SK-N-SH treated with all-trans-retinoic acid at 6 μM for 48 hours (cell line): ENCODE measurements around the gene UBE2M.

ENCODE experiments used
- ATAC-seq: fragments of 200-7000 bp; cut with Tn5 transposase; 3 replicates; pipeline ENCODE4 v1.9.1; 2020; ENCODE audit warnings: mild to moderate bottlenecking, moderate library complexity
- ARNTL ChIP-seq: fragments of 450-650 bp; formaldehyde crosslinking; IDR thresholded peaks from 2 replicates; pipeline ENCODE4 v1.5.0; 2020; ENCODE audit warnings: low read depth, mild to moderate bottlenecking, moderate library complexity, borderline replicate concordance
- BACH2 ChIP-seq: fragments of 250-450 bp; sonication (Bioruptor Pico); IDR thresholded peaks from 2 replicates; pipeline ENCODE4 v1.9.0; 2021; ENCODE audit warnings: mild to moderate bottlenecking, borderline replicate concordance
- CREB5 ChIP-seq: fragments of 250-450 bp; sonication (Bioruptor Pico); IDR thresholded peaks from 2 replicates; pipeline ENCODE4 v1.5.1; 2020; ENCODE audit warnings: low read depth, mild to moderate bottlenecking, moderate library complexity
- CSDC2 ChIP-seq: fragments of 250-450 bp; sonication (Bioruptor Pico); IDR thresholded peaks from 2 replicates; pipeline ENCODE4 v1.5.0; 2020; ENCODE audit warnings: mild to moderate bottlenecking, moderate library complexity
- CSRNP3 ChIP-seq: fragments of 250-450 bp; sonication (Bioruptor Pico); IDR thresholded peaks from 2 replicates; pipeline ENCODE4 v1.5.1; 2021; ENCODE audit warnings: mild to moderate bottlenecking, moderate library complexity
- ESRRG ChIP-seq: fragments of 250-450 bp; sonication (Bioruptor Pico); IDR thresholded peaks from 2 replicates; pipeline ENCODE4 v1.6.1; 2021; ENCODE audit warnings: mild to moderate bottlenecking
- GLIS3 ChIP-seq: fragments of 250-450 bp; sonication (Bioruptor Pico); IDR thresholded peaks from 2 replicates; pipeline ENCODE4 v1.5.0; 2020; ENCODE audit warnings: mild to moderate bottlenecking, moderate library complexity
- ISL1 ChIP-seq: fragments of 250-450 bp; sonication (Bioruptor Pico); IDR thresholded peaks from 2 replicates; pipeline ENCODE4 v2.1.2; 2022; ENCODE audit warnings: mild to moderate bottlenecking, moderate library complexity
- OSR1 ChIP-seq: fragments of 250-450 bp; sonication (Bioruptor Pico); IDR thresholded peaks from 2 replicates; pipeline ENCODE4 v1.8.0; 2022; ENCODE audit warnings: moderate library complexity, mild to moderate bottlenecking, inconsistent platforms
- PATZ1 ChIP-seq: fragments of 250-450 bp; sonication (Bioruptor Pico); IDR thresholded peaks from 2 replicates; pipeline ENCODE4 v1.8.0; 2020; ENCODE audit warnings: mild to moderate bottlenecking, moderate library complexity, borderline replicate concordance
- POU6F1 ChIP-seq: fragments of 250-450 bp; sonication (Bioruptor Pico); IDR thresholded peaks from 2 replicates; pipeline ENCODE4 v1.8.0; 2021; ENCODE audit warnings: low read depth, mild to moderate bottlenecking, moderate library complexity, borderline replicate concordance
- RARB ChIP-seq: fragments of 250-450 bp; sonication (Bioruptor Pico); IDR thresholded peaks from 2 replicates; pipeline ENCODE4 v1.8.0; 2021; ENCODE audit warnings: mild to moderate bottlenecking, moderate library complexity
- TCF4 ChIP-seq: fragments of 250-450 bp; sonication (Bioruptor Pico); IDR thresholded peaks from 2 replicates; pipeline ENCODE4 v1.8.0; 2021; ENCODE audit warnings: mild to moderate bottlenecking, moderate library complexity, borderline replicate concordance
- TOX ChIP-seq: fragments of 250-450 bp; sonication (Bioruptor Pico); IDR thresholded peaks from 2 replicates; pipeline ENCODE4 v1.8.0; 2021; ENCODE audit warnings: mild to moderate bottlenecking, moderate library complexity, borderline replicate concordance
- ZC3H10 ChIP-seq: fragments of 250-450 bp; sonication (Bioruptor Pico); IDR thresholded peaks from 2 replicates; pipeline ENCODE4 v1.5.1; 2021; ENCODE audit warnings: mild to moderate bottlenecking, moderate library complexity
- ZFP3 ChIP-seq: fragments of 250-450 bp; sonication (Bioruptor Pico); IDR thresholded peaks from 2 replicates; pipeline ENCODE4 v1.5.0; 2020; ENCODE audit warnings: mild to moderate bottlenecking, moderate library complexity
- ZFP30 ChIP-seq: fragments of 450-650 bp; formaldehyde crosslinking; IDR thresholded peaks from 2 replicates; pipeline ENCODE4 v1.5.0; 2022; ENCODE audit warnings: mild to moderate bottlenecking, moderate library complexity
- ZNF565 ChIP-seq: fragments of 450-650 bp; formaldehyde crosslinking; conservative IDR thresholded peaks from 2 replicates; pipeline ENCODE4 v1.5.0; 2020; ENCODE audit warnings: low read depth, mild to moderate bottlenecking, moderate library complexity
- ZNF8 ChIP-seq: fragments of 450-650 bp; formaldehyde crosslinking; IDR thresholded peaks from 2 replicates; pipeline ENCODE4 v1.5.0; 2020; ENCODE audit warnings: mild to moderate bottlenecking, moderate library complexity

UBE2M gene

GRCh38 chr19:58585442-58586132, 27.2 kb upstream of the UBE2M start:
- no peak; the same call in 2 of the 3 replicates for ATAC-seq

GRCh38 chr19:58584498-58585441, 26.4 kb upstream of the UBE2M start:
- TF ChIP-seq TOX (CRISPR knock-in tag) = no peak
- no peak for TF ChIP-seq ISL1 (CRISPR knock-in tag)
- no peak for ATAC-seq

More at GRCh38 chr19:58585442-58586132, 27.2 kb upstream of the UBE2M start:
- no peak for TF ChIP-seq CSRNP3 (CRISPR knock-in tag)
- no peak for TF ChIP-seq ISL1 (CRISPR knock-in tag)
- no peak for TF ChIP-seq RARB (CRISPR knock-in tag)
- no peak for TF ChIP-seq TCF4
- no peak for TF ChIP-seq ZNF565 (CRISPR knock-in tag)
- no peak for TF ChIP-seq CREB5 (CRISPR knock-in tag)
- no peak for TF ChIP-seq TOX (CRISPR knock-in tag)
- TF ChIP-seq ZFP3 (CRISPR knock-in tag) = no peak
- TF ChIP-seq GLIS3 = no peak
- TF ChIP-seq ESRRG (CRISPR knock-in tag) = no peak
- TF ChIP-seq CSDC2 (CRISPR knock-in tag) = no peak
- TF ChIP-seq, all 23 proteins: peak for 0

GRCh38 chr19:58582985-58583384, 24.6 kb upstream of the UBE2M start:
- ATAC-seq = no peak
- TF ChIP-seq ZFP3 (CRISPR knock-in tag) (no peak), OSR1 (CRISPR knock-in tag) (no peak), GLIS3 (no peak), ZNF565 (CRISPR knock-in tag) (no peak), ZNF8 (no peak), POU6F1 (no peak), ZC3H10 (CRISPR knock-in tag) (no peak), PATZ1 (CRISPR knock-in tag) (no peak), CREB5 (CRISPR knock-in tag) (no peak)

GRCh38 chr19:58581227-58582141, 23.1 kb upstream of the UBE2M start:
- ATAC-seq = no peak
- no peak for TF ChIP-seq ISL1 (CRISPR knock-in tag)
- TF ChIP-seq ESRRG (CRISPR knock-in tag) = no peak
- no peak for TF ChIP-seq ARNTL
- TF ChIP-seq TOX (CRISPR knock-in tag) = no peak
- no peak for TF ChIP-seq TCF4
- TF ChIP-seq GLIS3 = no peak
- no peak for TF ChIP-seq ZNF8
- no peak for TF ChIP-seq BACH2 (CRISPR knock-in tag)
- TF ChIP-seq RARB (CRISPR knock-in tag) = no peak
- TF ChIP-seq CSRNP3 (CRISPR knock-in tag) = no peak
- TF ChIP-seq ZFP30 (CRISPR knock-in tag) = no peak
- TF ChIP-seq OSR1 (CRISPR knock-in tag) = no peak
- TF ChIP-seq, all 23 proteins: peak for 0
